MM.1S (cell line): ENCODE data around the gene PIK3R3.

Source experiments
- DNase-seq: peaks from one replicate; pipeline ENCODE4 v3.0.0-alpha.2; 2015
- H2AFZ ChIP-seq: fragments of 300-600 bp; sonication (generic); 2 replicates; pipeline ENCODE4 v1.6.0; 2016; ENCODE audit warnings: antibody characterized with exemption, low read length
- H3F3A ChIP-seq: fragments of 300-600 bp; sonication (generic); 2 replicates; pipeline ENCODE4 v1.6.1; 2016; ENCODE audit warnings: mild to moderate bottlenecking, antibody characterized with exemption, low read length, moderate library complexity, mixed read lengths; ENCODE audit not compliant: insufficient read depth
- H3K27ac ChIP-seq: fragments of 300-600 bp; sonication (generic); 2 replicates; pipeline ENCODE4 v1.5.1; 2016; ENCODE audit warnings: mild to moderate bottlenecking, low read length
- H3K27me3 ChIP-seq: fragments of 300-600 bp; sonication (generic); replicated peaks from 2 replicates; pipeline ENCODE4 v1.6.0; 2016; ENCODE audit warnings: low read length; ENCODE audit not compliant: insufficient read depth
- H3K36me3 ChIP-seq: fragments of 300-600 bp; sonication (generic); replicated peaks from 2 replicates; pipeline ENCODE4 v1.6.1; 2016; ENCODE audit warnings: mild to moderate bottlenecking, low read length, mixed read lengths; ENCODE audit not compliant: insufficient read depth
- H3K4me1 ChIP-seq: fragments of 300-600 bp; sonication (generic); 2 replicates; pipeline ENCODE4 v1.6.1; 2016; ENCODE audit warnings: low read length, mixed read lengths
- H3K4me2 ChIP-seq: fragments of 300-600 bp; sonication (generic); 2 replicates; pipeline ENCODE4 v1.6.0; 2016; ENCODE audit warnings: low read depth, low read length
- H3K4me3 ChIP-seq: fragments of 300-600 bp; sonication (generic); 2 replicates; pipeline ENCODE4 v1.5.1; 2016; ENCODE audit warnings: low read length, mixed read lengths
- H3K79me2 ChIP-seq: fragments of 300-600 bp; sonication (generic); 2 replicates; pipeline ENCODE4 v1.6.1; 2016; ENCODE audit warnings: mixed run types, low read length, mixed read lengths
- H3K9ac ChIP-seq: fragments of 300-600 bp; sonication (generic); 2 replicates; pipeline ENCODE4 v1.6.1; 2016; ENCODE audit warnings: low read length, mixed read lengths
- H3K9me2 ChIP-seq: fragments of 300-600 bp; sonication (generic); replicated peaks from 2 replicates; pipeline ENCODE4 v1.6.1; 2016; ENCODE audit warnings: mild to moderate bottlenecking, low read length, mixed read lengths; ENCODE audit not compliant: insufficient read depth
- H3K9me3 ChIP-seq: fragments of 300-600 bp; sonication (generic); replicated peaks from 2 replicates; pipeline ENCODE4 v1.6.1; 2016; ENCODE audit warnings: mild to moderate bottlenecking, low read length, mixed read lengths; ENCODE audit not compliant: insufficient read depth
- H4K20me1 ChIP-seq: fragments of 300-600 bp; sonication (generic); 2 replicates; pipeline ENCODE4 v1.6.1; 2016; ENCODE audit warnings: mild to moderate bottlenecking, low read length, moderate library complexity, mixed read lengths; ENCODE audit not compliant: insufficient read depth
- CTCF ChIP-seq: fragments of 300-600 bp; sonication (generic); IDR thresholded peaks from 2 replicates; pipeline ENCODE4 v1.5.1; 2016; ENCODE audit warnings: antibody characterized with exemption, low read length, mixed read lengths
- EZH2 ChIP-seq: fragments of 300-600 bp; sonication (generic); optimal IDR thresholded peaks from 2 replicates; pipeline ENCODE3; 2017; ENCODE audit warnings: low read depth, mild to moderate bottlenecking, antibody characterized with exemption, low read length, mixed read lengths
- EZH2phosphoT487 ChIP-seq: fragments of 300-600 bp; sonication (generic); IDR thresholded peaks from 2 replicates; pipeline ENCODE4 v1.6.1; 2018; ENCODE audit warnings: antibody characterized with exemption, low read length

Gene PIK3R3

DNA sequence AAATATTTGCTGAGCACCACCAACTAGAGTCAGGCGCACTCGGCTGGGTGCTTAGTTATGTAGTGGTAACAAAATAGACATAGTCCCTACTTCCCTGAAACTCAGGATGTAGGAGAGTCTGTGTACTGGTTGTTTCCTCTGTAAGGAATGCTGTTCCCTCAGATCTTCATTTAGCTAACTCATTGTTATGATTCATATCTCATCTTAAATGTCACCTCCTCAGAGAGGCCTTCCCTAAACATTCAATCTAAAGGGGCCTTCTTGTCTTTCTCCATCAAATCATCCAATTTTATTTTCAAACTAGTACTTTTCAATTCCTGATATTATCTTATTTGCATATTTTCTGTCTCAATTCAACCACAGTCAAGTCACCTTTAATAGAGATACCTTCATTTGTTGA is 132.9 kb downstream of the PIK3R3 start:
- Histone ChIP-seq H3K9me2 (no peaks in the 10 kb centered on the region), H3K36me3 (no peaks in the 10 kb centered on the region), H3K4me2 (no peak overlapping the region), H3K79me2 (no peaks in the 10 kb centered on the region), H3F3A (no peaks in the 10 kb centered on the region), H4K20me1 (no peaks in the 10 kb centered on the region), H3K4me1 (no peaks in the 10 kb centered on the region), H3K27ac (no peak overlapping the region), H3K9ac (no peak overlapping the region), H3K27me3 (no peaks in the 10 kb centered on the region), H3K9me3 (no peaks in the 10 kb centered on the region), H2AFZ (no peak overlapping the region), H3K4me3 (no peak overlapping the region)
- no peak for DNase-seq
- TF ChIP-seq EZH2phosphoT487 (no peak), CTCF (no peak), EZH2 (no peak)

GRCh38 chr1:45998020-45998617 is 134.3 kb downstream of the PIK3R3 start:
- no peak for TF ChIP-seq EZH2
- no peak for TF ChIP-seq CTCF
- no peak for TF ChIP-seq EZH2phosphoT487

GRCh38 chr1:45995298-45995697 is 137.1 kb downstream of the PIK3R3 start:
- Histone ChIP-seq H3K27ac (no peak overlapping the region), H3K4me1 (peaks cover 9% of the 10 kb centered on the region), H3K4me2 (no peak overlapping the region), H3K36me3 (no peaks in the 10 kb centered on the region), H4K20me1 (no peaks in the 10 kb centered on the region), H3K4me3 (no peak overlapping the region), H3K9me3 (no peaks in the 10 kb centered on the region), H3K79me2 (peaks cover 16% of the 10 kb centered on the region; the same call in 1 of the 2 replicates), H3K9me2 (no peaks in the 10 kb centered on the region), H3F3A (no peaks in the 10 kb centered on the region), H3K27me3 (no peaks in the 10 kb centered on the region), H3K9ac (no peak overlapping the region), H2AFZ (no peak overlapping the region)
- no peak for DNase-seq
- no peak for TF ChIP-seq EZH2
- no peak for TF ChIP-seq EZH2phosphoT487
- no peak for TF ChIP-seq CTCF

More at GRCh38 chr1:45998020-45998617, 134.3 kb downstream of the PIK3R3 start:
- Histone ChIP-seq H2AFZ (no peak overlapping the region), H3K9me3 (no peaks in the 10 kb centered on the region), H3K4me3 (no peak overlapping the region), H3K9me2 (no peaks in the 10 kb centered on the region), H3K4me1 (no peaks in the 10 kb centered on the region), H3K27ac (no peak overlapping the region), H4K20me1 (no peaks in the 10 kb centered on the region), H3K27me3 (no peaks in the 10 kb centered on the region), H3K36me3 (no peaks in the 10 kb centered on the region), H3F3A (no peaks in the 10 kb centered on the region), H3K79me2 (no peaks in the 10 kb centered on the region), H3K4me2 (no peak overlapping the region), H3K9ac (no peak overlapping the region)
- DNase-seq: no peak
